Right ventricle myocardium inferior (tissue), 1 donor: Measurements from ENCODE around the gene PGS1. TPM values are rescaled to one million over a fixed set of nuclear protein-coding genes. Genes with fewer than 3 reads are reported as not detected.
"Not testable (repeated sequence)": the region's sequence is repeated elsewhere in the genome, so short reads cannot be mapped to it uniquely, and the experiment has no call there.

ENCODE experiments used
- ATAC-seq: fragments of 200-7000 bp; cut with Tn5 transposase; one replicate; pipeline ENCODE4 v1.9.1; 2020; ENCODE audit warnings: mild to moderate bottlenecking, moderate library complexity
- DNase-seq: peaks from one replicate; pipeline ENCODE4 v3.0.0; 2021; ENCODE audit errors: missing footprints
- intact Hi-C: fragments of 100-400 bp; cut with DNase I; formaldehyde crosslinking; loops from one replicate; pipeline ENCODE4 v1.11.0; 2022
- long read RNA-seq: library from polyadenylated mRNA; unstranded; transcript quantifications from one replicate; pipeline ENCODE4 v2.0.0, GENCODE V29; 2021
- total RNA-seq: library from RNA; stranded (reverse); fragmentation: NEBNext Ultra II Directional; extraction: Animal tissue kit (Norgen Biotek cat#: 25700); gene quantifications from one replicate; pipeline ENCODE4 v1.2.1, GENCODE V29; 2021
- donor health status: DM: no; HTN: yes; CAD: no; lungs with severe emphysema.

PGS1 gene
- total RNA-seq, result 16.7 TPM
- long read RNA-seq, transcript PGS1-201 (10 exons, 2,201 nt), result major isoform, 18 of 31 reads
- long read RNA-seq, partial matches to known transcripts, result 1 of 31 reads
- long read RNA-seq, other reads (novel, unspliced or antisense), result 12 of 31 reads

- DNase-seq (peak; percentile 94), ATAC-seq (peak; percentile 87)
- intact Hi-C loops, result no loop called here
Observed at GRCh38 chr17:78378225-78379130, at the start of gene PGS1. Gene PGS1 (plus strand): TSS chr17:78378649. CDS start chr17:78378666, 17 bp downstream.

GRCh38 chr17:78329263-78330059, 49.0 kb upstream of the PGS1 start:
- intact Hi-C loops, result no loop called here
- DNase-seq, result no peak
- ATAC-seq, result no peak

DNA sequence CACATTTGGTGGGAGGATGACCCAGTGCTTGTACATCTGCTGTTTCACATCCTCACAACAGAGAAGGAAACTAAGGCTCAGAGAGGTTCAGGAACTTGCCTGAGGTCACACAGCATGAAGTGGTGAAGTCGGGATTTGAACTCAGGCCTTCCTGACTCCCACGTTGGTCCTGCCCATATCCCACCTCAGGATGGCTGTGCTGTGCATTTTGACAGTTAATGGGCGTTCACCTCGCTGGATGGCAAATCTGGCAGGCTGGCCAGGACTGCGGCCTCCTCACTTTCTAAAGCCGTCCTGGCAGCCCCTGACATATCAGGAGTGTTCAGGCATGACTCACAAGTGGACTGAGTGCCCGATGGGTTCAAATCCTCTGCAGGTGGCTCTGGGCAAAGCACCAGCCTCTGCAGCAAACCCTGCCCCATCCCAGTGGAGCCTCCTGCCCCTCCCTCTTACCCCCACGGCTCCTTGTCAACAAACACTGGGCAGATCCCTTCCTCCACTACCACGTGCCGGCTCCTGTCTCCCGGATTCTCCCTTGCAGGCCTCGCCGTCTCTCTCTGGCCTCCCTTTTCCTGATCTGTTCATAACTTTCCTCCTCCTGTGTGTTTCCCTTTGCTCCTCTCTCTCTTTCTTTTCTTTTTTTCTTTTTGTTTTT, 47.8 kb upstream of the PGS1 start:
- DNase-seq (no peak), ATAC-seq (peak; percentile 40)
- intact Hi-C loops, result no loop called here

- ATAC-seq, DNase-seq, intact Hi-C loops: not testable (repeated sequence)
Observed at GRCh38 chr17:78331355-78331754, 47.1 kb upstream of the PGS1 start.

DNA sequence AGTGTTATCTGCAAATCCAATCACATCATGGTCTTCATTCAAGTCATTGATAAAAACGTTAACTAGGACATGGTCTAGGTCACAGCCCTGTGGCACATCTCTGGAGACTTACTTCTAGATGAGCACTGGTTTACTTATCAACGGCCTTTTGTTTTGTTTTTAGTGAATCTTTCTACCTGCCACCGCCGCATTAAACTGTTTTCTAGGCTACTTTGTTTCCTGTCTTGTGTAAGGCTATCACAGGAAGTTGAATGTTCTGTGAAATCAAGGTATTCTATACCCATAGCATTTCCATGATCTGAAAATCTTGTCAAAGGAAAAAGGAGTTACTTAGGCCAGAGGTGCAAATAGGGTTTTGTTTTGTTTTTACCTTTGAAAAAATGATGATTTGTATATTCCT, 45.5 kb upstream of the PGS1 start:
- ATAC-seq (no peak), DNase-seq (no peak)
- intact Hi-C loops, result no loop called here

GRCh38 chr17:78335209-78335608, 43.2 kb upstream of the PGS1 start:
- intact Hi-C loops, result no loop called here
- ATAC-seq (no peak), DNase-seq (no peak)

GRCh38 chr17:78337244-78338109, 41.0 kb upstream of the PGS1 start:
- no peak for ATAC-seq
- intact Hi-C loops, result no loop called here
- peak; percentile 65 for DNase-seq

DNA sequence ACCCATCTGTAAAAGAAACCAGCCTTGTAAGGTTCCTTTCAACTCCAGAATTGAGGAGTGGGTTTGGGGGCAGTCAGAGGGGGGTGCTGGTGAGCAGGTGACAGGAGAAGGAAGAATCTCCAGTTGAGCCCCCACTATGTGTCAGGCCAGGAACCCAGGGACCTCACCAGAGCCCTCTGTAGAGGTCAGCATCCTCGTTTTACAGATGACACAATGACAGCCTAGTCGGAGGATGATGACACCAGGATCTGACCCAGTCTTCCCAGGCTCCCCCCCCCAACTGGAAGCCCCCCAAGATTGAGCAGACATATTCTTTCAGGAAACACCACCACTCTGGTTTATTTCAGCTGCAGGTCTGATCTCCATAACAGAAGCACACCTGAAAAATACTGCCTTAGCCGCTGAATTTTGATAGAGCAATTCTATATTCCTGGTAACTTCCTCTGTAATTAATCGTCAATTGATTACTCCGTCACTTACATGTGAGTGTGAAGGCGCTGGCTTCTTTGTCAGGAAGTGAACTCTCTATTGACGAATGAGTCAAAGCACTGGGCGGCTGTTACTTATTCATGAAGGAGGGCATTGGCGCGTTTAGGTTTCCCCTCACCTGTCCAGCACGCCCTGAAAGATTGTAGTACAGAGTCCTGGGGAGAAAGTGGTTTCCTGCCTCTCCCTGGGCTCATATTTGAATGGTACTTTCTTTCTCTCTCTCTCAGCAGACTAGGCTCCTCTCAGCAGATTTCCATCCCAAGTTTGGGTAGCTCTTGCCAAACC, 39.8 kb upstream of the PGS1 start:
- intact Hi-C loops, result no loop called here
- peak; percentile 35 for DNase-seq

GRCh38 chr17:78340183-78340955, 38.1 kb upstream of the PGS1 start:
- no peak for ATAC-seq
- DNase-seq, result peak; percentile 37
- intact Hi-C loops, result loop anchor here (5.0 kb wide), 1 partner anchor 48 kb away; no protein-coding TSS in a partner anchor

More for the DNA sequence above, 39.8 kb upstream of the PGS1 start:
- ATAC-seq, result no peak

DNA sequence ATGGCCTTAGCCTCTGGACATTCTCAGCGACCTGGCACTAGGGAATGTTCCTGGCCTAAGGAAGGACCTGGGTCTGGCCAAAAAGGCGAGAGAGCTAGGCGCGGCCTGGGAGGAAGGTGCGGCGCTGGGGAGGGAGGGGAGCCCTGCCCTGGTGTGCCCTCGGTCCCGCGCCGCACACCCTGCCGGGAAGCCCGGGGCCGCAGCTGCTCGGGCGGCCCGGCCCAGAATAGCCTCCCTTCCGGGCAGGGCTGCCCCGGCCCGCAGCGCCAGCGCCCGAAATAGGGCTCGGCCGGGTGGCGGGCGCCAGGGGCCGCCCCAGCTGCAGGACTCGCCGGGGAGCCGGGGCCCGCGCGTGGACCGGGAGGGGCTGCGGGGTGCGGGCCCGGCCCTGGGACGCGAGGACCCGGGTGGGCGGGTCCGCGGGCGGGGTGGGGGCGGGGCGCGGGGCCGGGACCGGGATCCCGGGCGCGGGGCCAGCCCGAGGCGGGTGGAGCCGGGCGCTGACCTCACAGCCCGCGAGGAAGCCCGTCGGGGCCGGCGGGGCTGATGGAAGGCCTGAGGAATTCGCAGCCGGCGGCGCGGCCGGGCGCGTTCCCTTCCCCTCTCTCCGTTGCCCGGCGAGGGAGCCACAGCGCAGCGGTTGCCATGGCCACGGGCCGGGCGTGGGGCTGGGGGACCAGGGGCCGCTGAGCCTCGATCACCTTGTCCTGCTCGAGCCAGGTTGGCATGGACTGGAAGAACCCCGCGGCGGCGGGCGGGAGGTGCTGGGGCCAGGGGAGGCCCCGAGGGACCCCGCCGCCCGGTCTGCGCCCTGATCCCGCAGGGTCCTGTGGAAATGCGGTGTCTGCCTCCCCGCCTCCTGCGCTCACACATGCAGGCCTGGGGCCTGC, 36.6 kb upstream of the PGS1 start:
- peak; percentile 82 for ATAC-seq
- DNase-seq, result peak; percentile 92
- intact Hi-C loops, result loop anchor here (1.0 to 5.0 kb wide), 2 partner anchors 18 to 50 kb away; no protein-coding TSS in a partner anchor

DNA sequence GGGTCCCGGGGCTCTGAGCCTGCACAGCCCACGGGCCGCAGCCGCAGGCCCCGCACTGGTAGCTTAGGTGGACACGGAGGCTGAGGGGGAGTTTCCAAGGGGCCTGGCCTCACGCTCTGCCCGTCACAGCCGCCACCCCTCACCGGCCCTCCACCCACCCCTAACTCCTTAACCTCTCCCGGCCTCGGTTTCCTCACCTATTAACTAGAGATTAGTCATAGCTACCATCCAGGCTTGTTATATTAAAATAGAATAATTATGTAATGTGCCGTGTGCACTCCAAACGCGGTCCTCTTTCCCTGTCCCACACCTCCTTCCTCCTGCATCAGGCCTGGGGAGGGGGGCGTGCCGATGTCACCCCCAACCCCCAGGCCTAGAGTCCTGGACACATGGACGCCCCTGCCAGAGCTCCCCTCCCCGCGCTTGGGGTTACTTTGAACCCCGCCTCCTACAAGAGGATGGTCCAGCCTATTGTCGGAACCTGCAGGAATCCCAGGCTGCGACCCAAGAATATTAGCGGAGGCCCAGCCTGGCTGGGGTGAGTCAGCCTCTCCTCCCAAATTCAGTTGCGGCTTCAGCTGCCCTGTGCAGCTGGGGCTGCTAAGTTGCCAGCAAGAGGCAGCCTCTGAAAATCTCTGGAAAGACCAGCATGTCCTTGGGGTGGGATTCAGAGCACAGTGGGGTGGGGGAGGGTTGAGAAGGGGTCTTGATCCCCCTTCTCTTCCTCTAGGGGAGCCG, 35.8 kb upstream of the PGS1 start:
- intact Hi-C loops, result loop anchor here (1.0 to 5.0 kb wide), 2 partner anchors 18 to 50 kb away; no protein-coding TSS in a partner anchor

GRCh38 chr17:78343187-78343542, 35.3 kb upstream of the PGS1 start:
- peak; percentile 58 for ATAC-seq
- peak; percentile 91 for DNase-seq
- intact Hi-C loops, result loop anchor here (5.0 kb wide), 1 partner anchor 51 kb away; no protein-coding TSS in a partner anchor

More for the DNA sequence above, 35.8 kb upstream of the PGS1 start:
- peak; percentile 62 for ATAC-seq
- peak; percentile 74 for DNase-seq

GRCh38 chr17:78343543-78344201, 34.8 kb upstream of the PGS1 start:
- no peak for ATAC-seq
- DNase-seq, result peak; percentile 75
- intact Hi-C loops, result loop anchor here (5.0 kb wide), 1 partner anchor 51 kb away; no protein-coding TSS in a partner anchor

DNA sequence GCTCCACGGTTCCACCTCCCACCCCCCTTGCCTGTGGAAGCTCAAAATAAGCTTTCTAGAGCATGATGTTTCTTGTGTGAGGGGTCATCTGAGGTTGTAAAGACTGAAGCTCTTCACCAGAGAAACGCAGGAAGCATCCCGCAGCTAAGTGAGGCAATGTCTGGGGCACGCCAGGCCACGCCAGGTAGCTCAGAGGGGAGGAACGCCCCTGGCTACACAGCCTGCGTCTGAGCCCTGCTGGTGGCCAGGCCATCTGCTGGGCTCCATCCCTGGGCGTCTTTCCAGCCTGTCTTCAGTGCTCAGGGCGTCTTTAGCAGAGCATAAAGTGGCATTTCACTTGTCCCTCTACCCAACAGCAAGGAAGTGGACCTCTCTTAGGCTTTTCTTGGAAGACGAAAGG, 33.8 kb upstream of the PGS1 start:
- no peak for ATAC-seq
- DNase-seq, result peak; percentile 60
- intact Hi-C loops, result loop anchor here (5.0 kb wide), 1 partner anchor 52 kb away; no protein-coding TSS in a partner anchor
